Activated B cell treated with CpG ODN at 0.5 μM for 24 hours (primary cell): ENCODE results near the gene SARDH. TPM values are rescaled to one million over a fixed set of nuclear protein-coding genes. Genes with fewer than 3 reads are reported as not detected.

ENCODE experiments used
- ATAC-seq: fragments of 200-7000 bp; cut with Tn5 transposase; one replicate; pipeline ENCODE4 v1.10.0; 2021; ENCODE audit warnings: low read depth, mild to moderate bottlenecking, moderate library complexity
- CTCF ChIA-PET: fragments of 350-600 bp; sonication (Branson Sonifier 250); formaldehyde crosslinking; loops from one replicate; lab custom pipeline; 2021; ENCODE audit warnings: antibody characterized with exemption; lab: Charles Lee
- POLR2A ChIA-PET: fragments of 350-600 bp; sonication (Branson Sonifier 250); formaldehyde crosslinking; loops from one replicate; lab custom pipeline; 2021; ENCODE audit warnings: antibody characterized with exemption; lab: Charles Lee
- DNase-seq: peaks from one replicate; pipeline ENCODE4 v3.0.0; 2022
- H3K27ac Mint-ChIP-seq: one replicate; pipeline ENCODE4 v1.8.0; 2020; ENCODE audit warnings: mixed read lengths
- H3K27me3 Mint-ChIP-seq: one replicate; pipeline ENCODE4 v1.8.0; 2021; ENCODE audit warnings: mixed read lengths
- H3K36me3 Mint-ChIP-seq: one replicate; pipeline ENCODE4 v1.8.0; 2021; ENCODE audit warnings: low read depth, mixed read lengths
- H3K4me1 Mint-ChIP-seq: one replicate; pipeline ENCODE4 v1.8.0; 2021; ENCODE audit warnings: mixed read lengths
- H3K4me3 Mint-ChIP-seq: one replicate; pipeline ENCODE4 v1.8.0; 2020; ENCODE audit warnings: mild to moderate bottlenecking, mixed read lengths
- H3K9me3 Mint-ChIP-seq: one replicate; pipeline ENCODE4 v1.8.0; 2020; ENCODE audit warnings: mixed read lengths
- intact Hi-C: fragments of 100-400 bp; cut with micrococcal nuclease; formaldehyde crosslinking; loops from one replicate; pipeline ENCODE4 v1.15.1; 2024
- total RNA-seq: library from RNA; stranded (reverse); gene quantifications from 2 replicates; pipeline ENCODE4 v1.2.3, GENCODE V29; 2022
- TF ChIP-seq, protein P1 (sequence below): fragments of 200-600 bp; IDR thresholded peaks from one replicate; pipeline ENCODE4 v1.8.0; 2022; ENCODE audit warnings: antibody characterized with exemption, mild to moderate bottlenecking

Gene SARDH
- total RNA-seq, 1 donor from 2014 or later = not detected

DNA sequence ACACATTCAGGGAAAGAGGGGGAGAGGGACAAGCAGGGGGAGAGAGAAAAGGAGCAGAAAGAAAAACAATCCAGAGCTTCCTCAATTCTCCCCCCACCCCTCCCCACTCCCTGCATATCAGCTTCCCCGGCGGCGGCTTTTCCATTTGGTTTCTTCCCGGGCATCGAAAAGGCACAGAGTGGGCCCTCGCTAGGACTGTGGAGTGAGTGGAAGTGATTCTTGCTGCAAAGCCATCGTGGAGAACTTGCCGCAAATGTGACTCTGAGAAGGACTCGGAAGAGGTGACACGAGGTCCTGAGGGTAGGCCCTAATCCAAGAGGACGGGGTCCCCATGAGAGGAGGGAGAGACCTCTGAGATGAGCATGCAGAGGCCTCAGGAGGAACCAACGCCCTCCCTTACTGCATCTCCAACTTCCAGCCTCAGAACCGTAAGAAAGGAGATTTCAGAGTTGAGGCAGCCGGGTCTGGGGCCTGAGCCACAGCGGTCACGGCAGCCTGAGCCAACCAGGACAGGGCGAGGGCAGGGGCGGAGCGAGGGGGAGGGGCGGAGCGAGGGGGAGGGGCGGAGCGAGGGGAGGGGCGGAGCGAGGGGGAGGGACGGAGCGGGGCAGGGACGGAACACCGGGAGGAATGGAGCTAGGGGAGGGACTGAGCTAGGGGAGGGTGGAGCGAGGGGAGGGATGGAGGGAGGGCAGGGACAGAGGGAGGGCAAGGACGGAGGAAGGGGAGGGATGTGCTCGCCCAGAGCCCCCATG, 21.2 kb upstream of the SARDH start:
- Mint-ChIP-seq H3K36me3 (peaks cover 37% of the 10 kb centered on the region), H3K9me3 (no peaks in the 10 kb centered on the region), H3K4me1 (peaks cover 3% of the 10 kb centered on the region), H3K27ac (no peak overlapping the region), H3K27me3 (no peaks in the 10 kb centered on the region), H3K4me3 (no peak overlapping the region)
- ATAC-seq = no peak
- no peak for DNase-seq
- POLR2A ChIA-PET = no interaction called here
- intact Hi-C loops = no loop called here
- CTCF ChIA-PET = interaction anchor here (1.4 kb wide), 1 partner anchor 17 kb away, joined by 6 read pairs; no protein-coding TSS in a partner anchor
- TF ChIP-seq, protein P1, sequence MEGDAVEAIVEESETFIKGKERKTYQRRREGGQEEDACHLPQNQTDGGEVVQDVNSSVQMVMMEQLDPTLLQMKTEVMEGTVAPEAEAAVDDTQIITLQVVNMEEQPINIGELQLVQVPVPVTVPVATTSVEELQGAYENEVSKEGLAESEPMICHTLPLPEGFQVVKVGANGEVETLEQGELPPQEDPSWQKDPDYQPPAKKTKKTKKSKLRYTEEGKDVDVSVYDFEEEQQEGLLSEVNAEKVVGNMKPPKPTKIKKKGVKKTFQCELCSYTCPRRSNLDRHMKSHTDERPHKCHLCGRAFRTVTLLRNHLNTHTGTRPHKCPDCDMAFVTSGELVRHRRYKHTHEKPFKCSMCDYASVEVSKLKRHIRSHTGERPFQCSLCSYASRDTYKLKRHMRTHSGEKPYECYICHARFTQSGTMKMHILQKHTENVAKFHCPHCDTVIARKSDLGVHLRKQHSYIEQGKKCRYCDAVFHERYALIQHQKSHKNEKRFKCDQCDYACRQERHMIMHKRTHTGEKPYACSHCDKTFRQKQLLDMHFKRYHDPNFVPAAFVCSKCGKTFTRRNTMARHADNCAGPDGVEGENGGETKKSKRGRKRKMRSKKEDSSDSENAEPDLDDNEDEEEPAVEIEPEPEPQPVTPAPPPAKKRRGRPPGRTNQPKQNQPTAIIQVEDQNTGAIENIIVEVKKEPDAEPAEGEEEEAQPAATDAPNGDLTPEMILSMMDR = no peak

DNA sequence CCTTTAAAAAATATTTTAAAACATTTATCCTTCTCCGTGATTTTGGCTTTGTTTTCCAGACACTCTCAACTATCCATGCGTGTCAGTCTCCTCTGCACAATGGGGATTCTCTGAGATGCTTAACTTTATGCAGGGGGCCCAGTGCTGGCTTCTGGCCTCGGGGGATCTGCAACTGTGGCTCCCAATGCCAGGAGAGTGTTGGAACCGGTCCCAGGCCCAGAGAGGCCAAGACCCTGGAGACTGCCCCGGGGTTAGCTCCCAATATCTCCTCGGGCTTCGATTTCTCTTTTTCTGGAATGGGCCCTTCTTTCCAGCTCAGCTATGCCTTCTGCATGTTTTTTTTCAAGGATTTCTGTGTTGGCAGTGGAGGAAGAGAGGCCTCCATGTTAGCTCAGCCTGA, 20.1 kb upstream of the SARDH start:
- ChIA-PET POLR2A (interaction anchor here (0.5 kb wide), 1 partner anchor 486 kb away, joined by 4 read pairs; no protein-coding TSS in a partner anchor), CTCF (no interaction called here)
- peak overlapping the region; percentile 24 for H3K27ac Mint-ChIP-seq
- H3K27me3 Mint-ChIP-seq = no peaks in the 10 kb centered on the region
- TF ChIP-seq, protein P1 = no peak
- peaks cover 26% of the 10 kb centered on the region for H3K36me3 Mint-ChIP-seq
- H3K9me3 Mint-ChIP-seq = no peaks in the 10 kb centered on the region
- ATAC-seq (no peak), DNase-seq (no peak)
- no peak overlapping the region for H3K4me3 Mint-ChIP-seq
- intact Hi-C loops = no loop called here
- H3K4me1 Mint-ChIP-seq = peaks cover 3% of the 10 kb centered on the region

DNA sequence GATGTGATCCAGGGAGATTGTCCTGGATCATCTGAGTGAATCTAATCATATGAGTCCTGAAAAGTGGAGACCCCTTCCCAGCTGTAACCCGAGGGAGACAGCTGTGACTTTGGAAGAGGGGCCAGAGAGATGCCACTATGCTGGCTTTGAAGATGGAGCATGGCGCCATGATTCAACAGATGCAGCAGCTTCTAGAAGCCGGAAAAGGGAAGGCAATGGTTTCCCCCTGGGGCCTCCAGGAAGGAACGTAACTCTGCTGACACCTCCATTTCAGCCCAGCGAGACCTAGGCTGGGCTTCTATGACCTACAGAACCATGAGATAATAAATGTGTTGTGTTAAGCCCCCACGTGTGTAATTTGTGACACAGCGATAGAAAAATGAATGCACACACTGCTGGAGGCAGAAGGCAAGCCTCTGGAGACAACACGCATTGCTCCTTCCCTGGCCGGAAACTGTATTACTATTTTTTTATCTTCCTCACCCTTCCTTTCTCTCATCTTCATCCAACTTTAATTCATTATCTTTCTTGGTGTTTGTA, 16.6 kb upstream of the SARDH start:
- CTCF ChIA-PET = no interaction called here
- Mint-ChIP-seq H3K4me3 (no peak overlapping the region), H3K27ac (peak overlapping the region; percentile 39), H3K9me3 (no peaks in the 10 kb centered on the region), H3K36me3 (peaks cover 7% of the 10 kb centered on the region), H3K4me1 (peaks cover 3% of the 10 kb centered on the region), H3K27me3 (peaks cover 1% of the 10 kb centered on the region)
- intact Hi-C loops = no loop called here
- ATAC-seq (no peak), DNase-seq (no peak)
- TF ChIP-seq, protein P1 = no peak
- POLR2A ChIA-PET = no interaction called here

DNA sequence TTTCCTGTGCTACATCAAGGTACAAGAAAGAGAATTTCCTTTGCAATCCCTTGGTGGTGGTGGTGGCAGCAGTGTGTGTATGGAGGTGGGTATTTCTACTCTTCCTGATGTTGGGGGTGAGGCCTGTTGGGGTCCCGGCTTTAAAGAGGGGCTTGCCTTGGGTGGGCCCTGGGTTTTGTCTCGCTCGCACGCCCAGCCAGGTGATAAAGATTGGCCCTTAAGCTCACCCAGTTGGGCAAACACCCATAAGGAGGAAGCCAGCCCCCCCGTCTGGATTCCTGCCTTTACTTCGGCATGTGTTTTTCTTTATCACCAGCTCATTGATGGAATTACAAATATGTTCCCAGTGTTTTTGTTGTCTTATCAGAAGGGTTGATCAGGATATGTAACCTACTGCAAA, 16.0 kb upstream of the SARDH start:
- H3K4me3 Mint-ChIP-seq = no peak overlapping the region
- no peak overlapping the region for H3K27ac Mint-ChIP-seq
- ChIA-PET CTCF (no interaction called here), POLR2A (no interaction called here)
- peaks cover 3% of the 10 kb centered on the region for H3K4me1 Mint-ChIP-seq
- TF ChIP-seq, protein P1 = no peak
- H3K36me3 Mint-ChIP-seq = peaks cover 5% of the 10 kb centered on the region
- intact Hi-C loops = no loop called here
- no peak for ATAC-seq
- no peak for DNase-seq
- H3K27me3 Mint-ChIP-seq = peaks cover 6% of the 10 kb centered on the region
- H3K9me3 Mint-ChIP-seq = no peaks in the 10 kb centered on the region

DNA sequence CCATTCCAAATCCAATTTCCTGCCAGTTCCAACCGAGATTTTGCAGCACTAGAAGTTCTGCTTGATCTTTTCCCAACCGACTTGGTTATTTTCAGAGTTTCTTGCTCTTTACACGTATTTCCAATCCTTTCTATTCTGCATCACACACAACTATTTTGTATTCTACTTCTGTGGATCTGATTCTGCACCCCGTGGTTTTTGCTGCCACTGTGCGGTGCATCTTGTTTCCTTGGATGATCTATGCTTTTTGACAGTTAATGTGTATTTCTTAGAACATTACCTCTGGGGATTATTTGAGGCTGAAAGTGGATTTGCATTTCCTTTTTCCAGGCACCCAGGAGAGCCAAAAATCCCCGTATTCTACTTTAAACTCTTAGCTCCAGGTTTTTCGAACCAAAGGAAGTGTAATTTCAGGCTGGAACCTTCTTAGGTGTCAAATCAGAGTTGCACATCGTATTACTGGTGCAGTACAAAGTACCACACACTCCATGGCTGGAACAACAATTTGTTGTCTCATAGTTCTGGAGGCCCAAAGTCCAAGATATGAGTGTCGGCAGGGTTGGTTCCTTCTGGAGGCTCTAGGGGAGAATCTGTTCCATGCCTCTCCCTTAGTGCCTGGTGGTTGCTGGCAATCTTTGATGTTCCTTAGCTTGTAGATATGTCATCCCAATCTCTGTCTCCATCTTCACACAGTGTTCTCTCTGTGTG, 14.7 kb upstream of the SARDH start:
- H3K27me3 Mint-ChIP-seq = peaks cover 15% of the 10 kb centered on the region
- CTCF ChIA-PET = interaction anchor here (1.6 kb wide), 1 partner anchor 10 kb away, joined by 6 read pairs; no protein-coding TSS in a partner anchor
- peaks cover 3% of the 10 kb centered on the region for H3K4me1 Mint-ChIP-seq
- H3K4me3 Mint-ChIP-seq = no peak overlapping the region
- intact Hi-C loops = no loop called here
- H3K27ac Mint-ChIP-seq = no peak overlapping the region
- no peak for DNase-seq
- no peaks in the 10 kb centered on the region for H3K36me3 Mint-ChIP-seq
- TF ChIP-seq, protein P1 = no peak
- ATAC-seq = no peak
- POLR2A ChIA-PET = no interaction called here
- no peaks in the 10 kb centered on the region for H3K9me3 Mint-ChIP-seq
